GM11168 (cell line): ENCODE results near the gene FUOM.
"Not testable (repeated sequence)": the region's sequence is repeated elsewhere in the genome, so short reads cannot be mapped to it uniquely, and the experiment has no call there.

ENCODE experiments used
- in situ Hi-C: fragments of 300-500 bp; cut with MboI; formaldehyde crosslinking; loops from one replicate; pipeline ENCODE4 v1.12.0; 2022; ENCODE audit warnings: low sequenced_read_pairs; ENCODE audit not compliant: unreplicated experiment

The FUOM gene

DNA sequence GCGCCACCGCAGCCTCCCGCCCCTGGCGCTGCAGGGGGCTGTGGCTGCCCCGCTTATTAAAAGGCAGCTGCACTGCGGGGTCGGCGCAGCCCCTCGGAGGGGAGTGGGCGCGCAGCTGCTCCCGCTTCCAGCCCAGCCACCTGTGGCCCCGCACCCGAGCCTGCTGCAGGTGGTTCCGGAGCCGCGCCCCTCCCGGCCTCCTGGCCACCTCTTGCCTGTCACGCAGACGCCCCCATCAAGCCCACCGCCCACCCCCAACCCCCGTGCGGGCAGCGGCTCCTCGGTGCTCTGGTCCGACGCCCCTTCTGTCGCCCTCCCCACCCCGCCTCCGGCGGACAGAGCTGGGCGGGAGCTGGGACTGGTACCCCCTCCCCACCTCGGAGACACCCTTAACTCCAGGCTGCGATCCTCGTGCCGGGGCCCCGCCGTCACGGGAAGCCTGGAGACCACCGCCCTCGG lies 21.7 kb downstream of the FUOM start:
- in situ Hi-C loops: no loop called here

DNA sequence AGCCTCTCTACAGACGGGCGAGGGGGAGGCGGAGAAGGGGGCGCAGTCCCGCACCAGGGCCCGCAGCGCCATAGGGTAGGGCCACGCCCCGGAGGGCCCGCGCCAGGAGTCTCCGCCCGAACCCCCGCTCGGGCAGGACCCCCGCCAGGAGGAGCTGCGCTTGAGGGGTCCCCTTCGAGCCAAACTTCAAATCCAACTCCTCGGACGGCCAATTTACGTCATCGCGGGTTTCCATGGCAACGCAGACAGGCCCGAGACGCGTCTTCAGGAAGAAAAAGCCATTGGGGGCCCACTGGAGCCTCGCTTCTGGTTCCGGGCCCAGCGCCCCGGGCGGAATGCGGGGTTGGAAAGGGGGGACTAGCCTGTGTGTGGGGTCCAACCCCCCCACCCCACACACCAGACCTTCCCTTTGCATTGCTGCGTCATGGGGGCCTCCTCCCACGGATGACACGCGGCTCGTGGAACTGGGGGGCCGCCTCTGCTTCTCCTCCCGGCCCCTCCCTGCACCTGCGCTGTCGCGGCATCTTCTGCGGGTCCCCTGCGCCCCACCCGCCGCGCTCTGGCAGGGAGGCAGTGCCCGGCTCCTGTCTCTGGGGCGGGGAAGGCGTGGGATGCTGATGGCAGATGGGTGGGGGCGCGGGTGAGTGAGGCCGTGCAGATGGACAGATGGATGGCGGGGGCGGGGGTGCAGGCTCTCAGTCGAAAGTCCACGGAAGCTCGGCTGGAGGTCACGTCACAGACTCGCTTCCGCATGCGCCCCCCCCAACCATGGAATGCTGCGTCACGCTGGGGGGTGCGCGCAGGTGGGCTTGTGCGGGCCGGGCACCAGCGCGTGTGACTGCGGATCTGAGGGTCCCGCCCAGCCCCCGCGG lies 22.3 kb downstream of the FUOM start:
- in situ Hi-C loops: no loop called here

DNA sequence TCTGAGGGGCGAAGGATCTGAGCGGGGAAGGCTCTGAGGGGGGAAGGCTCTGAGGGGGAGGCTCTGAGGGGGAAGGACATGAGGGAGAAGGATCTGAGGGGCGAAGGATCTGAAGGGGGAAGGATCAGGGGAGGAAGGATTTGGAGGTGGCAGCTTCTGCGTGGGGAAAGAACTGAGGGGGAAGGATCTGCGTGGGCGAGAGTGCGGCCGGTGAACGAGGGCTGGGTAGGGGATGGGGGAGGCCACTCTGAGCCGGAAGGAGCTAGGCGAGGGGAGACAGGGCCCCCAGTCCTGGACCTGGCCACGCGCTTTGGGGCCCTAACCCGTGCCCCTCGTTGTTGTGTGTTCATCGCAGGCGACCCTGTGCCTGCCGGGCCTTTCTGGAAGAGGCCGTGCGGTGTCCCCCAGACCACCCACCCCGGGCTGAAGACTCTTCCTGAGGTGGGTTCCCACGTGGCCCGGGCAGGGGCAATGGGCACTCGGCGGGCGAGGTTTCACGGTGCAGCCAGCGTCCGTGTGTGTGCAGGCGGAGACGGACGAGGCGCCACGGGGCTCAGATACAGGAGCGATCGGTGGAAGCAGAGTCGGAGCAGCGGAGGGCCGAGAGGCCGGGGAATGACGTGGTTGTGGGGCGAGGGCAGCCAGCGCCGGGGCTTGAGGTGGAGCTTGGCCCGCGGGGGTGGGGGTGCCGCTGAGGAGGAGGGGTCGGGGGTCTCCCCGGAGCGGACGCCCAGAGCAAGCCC lies 23.1 kb downstream of the FUOM start:
- in situ Hi-C loops: no loop called here

DNA sequence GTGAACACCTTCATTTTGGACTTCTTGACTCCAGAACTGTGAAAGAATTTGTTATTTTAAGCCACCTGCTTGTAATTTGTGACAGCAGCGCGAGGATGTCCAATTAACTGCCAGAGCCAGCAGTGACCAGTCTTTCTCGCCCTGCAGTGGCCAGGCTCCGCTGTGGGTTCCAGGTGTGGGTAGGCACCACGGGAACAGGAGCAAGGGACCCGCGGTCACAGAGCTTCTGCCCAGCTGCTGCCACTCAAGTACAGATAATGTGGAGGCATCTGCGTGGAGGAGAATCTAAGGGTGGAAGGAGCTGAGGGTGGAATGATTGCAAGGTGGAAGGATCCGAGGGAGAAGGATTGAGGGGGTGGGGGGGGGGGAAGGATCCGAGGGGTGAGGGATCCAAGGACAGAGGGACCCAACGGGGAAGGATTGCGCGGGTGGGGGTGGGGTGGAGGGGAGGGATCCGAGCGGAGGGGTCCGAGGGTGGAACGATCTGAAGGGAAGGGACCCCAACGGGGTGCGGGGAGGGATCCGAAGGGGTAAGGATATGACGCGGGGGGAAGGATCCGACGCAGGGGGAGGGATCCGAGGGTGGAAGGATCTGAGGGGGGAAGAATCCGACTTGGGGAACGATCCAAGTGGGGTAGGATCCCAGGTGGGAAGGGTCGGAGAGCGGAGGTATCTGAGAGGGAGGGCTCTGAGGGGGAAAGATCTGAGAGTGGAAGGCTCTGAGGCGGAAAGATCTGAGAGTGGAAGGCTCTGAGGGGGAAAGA lies 24.7 kb downstream of the FUOM start:
- in situ Hi-C loops: no loop called here

DNA sequence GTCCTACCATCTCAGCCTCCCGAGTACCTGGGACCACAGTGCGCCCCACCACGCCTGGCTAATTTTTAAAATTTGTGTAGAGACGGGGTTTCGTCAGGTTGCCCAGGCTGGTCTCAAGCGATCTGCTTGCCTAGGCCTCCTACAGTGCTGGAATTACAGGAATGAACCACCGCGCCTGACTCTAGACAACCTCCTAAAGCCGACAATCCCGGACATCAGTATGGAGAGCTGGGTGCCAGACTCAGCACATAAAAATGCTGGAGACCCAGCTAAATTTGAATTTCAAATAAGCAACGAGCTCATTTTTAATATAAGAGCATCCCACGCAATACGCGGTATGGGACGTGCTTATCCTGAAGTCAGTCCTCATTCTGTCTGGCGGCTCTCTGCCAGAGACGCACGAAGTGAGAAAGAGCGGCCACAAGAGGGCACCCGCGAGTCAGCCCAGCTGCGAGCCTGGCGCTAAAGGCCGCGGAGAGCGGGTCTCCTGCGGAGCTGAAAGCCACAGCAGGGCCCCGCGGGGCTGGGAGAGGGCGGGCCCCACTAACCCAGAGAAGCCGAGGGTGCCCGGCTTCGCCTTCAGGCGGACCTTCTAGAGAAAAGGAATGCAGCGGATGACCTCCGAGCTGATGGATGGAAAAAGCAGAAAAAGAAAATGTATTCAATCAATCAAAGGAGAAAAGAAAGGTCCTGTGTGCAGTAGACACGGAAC lies 28.2 kb downstream of the FUOM start:
- in situ Hi-C loops: no loop called here

DNA sequence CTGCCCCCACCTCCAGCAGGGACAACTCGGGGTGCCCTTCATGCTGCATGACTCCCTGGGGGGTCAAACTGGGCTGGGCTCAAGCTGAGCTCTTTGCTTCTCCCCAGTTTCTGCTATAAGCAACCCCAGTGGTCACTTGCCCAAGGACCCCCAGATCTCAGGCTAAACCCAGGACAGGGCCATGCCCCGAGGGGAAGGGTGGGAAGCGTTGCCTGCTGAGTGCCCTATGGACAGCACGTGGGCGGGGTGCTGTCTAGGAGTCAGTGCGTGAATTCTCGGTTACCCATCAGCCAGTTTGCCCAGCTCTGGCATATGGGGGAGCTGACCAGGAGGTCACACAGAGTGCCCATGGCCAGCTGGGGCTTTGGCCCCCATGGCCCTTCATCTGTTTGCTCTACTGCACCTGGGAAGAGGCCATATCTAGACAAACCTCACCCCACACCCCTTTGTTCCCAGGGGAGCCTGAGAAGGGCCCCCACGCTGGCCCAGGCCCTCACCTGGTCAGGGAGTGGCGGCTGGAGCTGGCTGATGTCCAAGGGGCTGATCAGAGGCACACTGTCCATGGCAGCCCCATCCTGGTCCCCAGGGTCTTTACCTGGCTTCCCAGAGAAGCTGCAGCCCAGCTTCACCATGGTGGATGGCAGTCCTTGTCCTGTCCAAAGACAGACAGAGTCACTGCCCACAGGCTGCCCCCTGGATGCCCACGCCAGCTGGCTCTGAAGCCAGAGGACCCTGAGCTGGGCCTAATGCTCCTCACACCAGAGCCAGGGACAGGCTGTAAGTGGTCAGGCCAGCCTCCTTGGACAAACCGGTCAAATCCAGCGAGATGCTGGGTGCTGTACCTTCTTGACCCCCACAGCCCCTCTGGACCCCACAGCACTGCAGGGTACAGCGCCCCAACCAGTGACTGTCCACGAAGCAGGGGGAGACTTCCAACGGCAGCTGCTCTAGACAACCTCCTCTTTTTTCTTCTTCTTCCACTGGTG lies 29.2 kb downstream of the FUOM start:
- in situ Hi-C loops: no loop called here

DNA sequence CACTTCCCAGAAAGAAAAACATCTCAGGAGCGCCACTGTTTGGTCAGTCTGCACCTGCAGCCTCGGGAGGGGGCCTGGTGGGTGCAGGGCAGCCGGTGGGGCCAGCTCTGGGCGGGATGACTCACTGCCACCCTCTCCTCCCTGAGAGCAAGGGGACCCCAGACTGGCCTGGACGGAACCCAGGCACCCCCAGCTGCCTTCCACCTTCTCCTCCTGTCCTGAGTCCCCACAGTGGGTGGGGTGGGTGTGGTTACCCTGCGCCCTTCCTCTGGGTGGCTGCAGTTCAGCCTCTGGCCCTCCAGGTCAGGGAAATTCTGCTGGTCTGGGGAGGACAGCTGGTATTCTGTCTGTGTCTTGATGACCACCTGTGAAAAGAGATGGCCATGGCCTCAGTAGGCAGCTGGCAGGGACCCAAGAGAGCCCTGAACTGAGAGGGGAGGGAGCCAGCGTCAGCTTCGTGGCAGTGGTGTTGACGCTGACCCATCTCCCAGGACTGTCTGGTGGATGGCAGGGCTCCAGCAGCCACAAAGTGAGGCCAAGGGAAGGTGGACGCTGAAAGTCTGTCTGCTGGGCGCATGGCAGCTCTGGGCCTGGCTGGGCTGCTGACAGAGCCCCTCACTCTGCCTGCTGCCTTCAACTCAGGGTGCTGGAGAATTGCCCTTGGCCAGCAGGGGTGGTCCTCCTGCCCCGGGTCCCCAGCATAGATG lies 30.0 kb downstream of the FUOM start:
- in situ Hi-C loops: no loop called here

DNA sequence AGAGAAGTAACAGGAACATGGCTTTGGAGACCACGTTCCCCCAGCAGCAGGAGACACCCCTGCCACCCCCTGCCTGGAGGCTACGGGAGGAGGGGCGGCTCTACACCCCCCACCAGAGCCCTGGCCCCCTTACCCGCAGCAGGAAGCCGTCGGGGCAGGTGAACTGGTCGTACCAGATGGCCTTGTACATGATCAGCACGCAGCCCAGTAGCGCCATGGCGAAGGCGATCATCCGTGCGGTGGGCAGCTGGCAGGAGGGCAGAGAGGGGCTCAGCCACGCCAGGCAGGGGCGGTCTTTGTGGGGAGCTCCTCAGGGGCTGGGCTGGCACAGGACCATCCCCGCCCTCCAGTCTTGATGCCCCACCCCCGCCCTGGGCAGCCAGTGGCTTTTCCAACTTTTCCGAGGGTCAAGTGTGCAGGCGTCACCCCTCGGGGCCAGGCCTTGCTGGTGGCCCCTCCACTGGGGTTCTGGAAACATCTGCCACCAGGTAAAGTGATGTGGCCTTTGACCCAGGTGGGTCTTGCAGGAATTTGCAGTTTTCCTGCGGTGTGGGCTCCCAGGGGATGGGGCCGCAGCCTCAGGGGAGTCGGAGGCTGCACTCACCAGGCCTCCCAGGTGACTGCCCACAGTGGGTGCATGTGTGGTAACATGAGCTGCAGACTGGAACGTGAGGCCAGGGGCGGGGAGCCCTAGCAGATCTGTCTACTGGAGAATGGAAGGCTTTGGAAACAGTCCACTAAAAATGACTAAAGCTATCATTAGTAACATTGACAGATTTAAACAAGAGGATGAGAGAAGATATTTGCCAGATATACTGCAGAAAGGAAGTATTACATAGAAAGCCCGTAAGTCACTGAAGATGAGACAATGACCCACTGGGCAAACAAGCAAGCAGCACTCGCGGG lies 30.8 kb downstream of the FUOM start:
- in situ Hi-C loops: no loop called here

DNA sequence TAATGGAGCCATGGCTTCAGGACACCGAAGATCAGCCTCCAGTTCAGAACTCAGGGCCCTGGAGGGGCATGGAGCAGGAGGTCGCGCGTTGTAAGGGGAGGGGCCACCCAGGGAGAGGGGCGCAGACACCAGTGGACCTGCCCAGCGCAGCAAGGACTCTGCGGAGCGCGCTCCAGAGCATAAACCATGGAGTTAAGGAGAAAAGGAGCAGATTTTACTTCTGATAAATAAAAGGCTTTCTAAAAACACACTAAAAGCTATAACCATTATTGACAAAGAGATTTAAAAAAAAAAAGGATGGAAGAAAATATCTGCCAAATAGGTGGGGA lies 31.6 kb downstream of the FUOM start:
- in situ Hi-C loops: no loop called here

DNA sequence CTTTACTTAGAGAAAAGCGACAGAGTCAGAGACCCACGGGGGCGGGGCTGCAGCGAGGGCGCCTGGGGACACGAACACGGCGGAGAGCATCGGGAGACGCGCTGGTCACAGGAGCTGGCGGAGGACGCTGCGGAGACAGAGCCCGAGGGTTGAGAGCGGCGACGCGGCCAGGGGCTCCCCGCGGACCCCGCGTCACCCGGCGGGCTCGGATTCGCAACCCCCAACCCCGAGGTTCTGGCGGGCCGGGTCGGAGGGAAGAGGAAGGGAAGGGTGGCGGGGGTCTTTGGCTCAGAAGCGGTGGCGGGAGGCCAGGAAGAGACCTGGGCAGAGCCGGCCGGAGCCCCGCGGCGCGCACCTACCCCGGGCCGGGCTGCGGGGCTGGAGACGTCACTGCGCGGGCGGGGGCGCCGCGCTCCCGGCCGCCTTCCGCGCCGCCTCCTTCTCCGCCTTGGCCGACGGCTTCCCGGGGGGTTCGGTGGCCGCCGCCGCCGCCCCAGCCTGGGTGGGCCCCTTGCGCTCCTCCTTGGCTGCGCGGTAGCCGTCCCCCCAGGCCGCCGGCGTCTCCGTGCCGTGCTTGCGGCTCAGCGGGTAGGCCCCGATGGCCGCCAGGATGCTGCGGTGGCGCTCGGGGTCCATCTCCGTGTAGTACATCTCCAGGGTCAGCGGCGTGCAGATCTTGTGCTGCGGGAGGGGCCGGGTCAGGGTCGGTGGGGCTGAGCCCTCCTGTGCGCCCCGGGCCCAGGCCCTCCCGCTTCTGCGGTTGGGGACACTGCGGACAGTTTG lies 32.2 kb downstream of the FUOM start:
- in situ Hi-C loops: no loop called here

DNA sequence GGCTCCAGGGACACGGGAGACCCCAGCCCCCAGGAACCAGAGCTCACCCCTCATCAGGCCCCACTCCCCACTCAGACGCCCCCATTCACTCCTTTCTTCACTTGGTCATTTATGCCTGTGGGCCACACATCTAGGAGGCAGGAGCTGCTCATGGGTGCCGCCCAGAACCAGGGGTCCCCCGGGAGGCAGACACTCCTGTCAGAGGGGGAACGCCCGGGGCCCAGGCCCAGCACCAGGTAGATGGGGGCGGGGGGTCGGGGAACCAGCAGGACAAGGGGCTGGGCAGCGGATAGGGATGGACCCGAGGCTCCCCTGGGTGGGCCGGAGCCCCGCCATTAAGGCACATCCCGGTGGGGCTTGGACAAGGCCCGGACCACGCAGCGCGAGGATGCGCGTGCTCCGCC lies 33.0 kb downstream of the FUOM start:
- in situ Hi-C loops: no loop called here

DNA sequence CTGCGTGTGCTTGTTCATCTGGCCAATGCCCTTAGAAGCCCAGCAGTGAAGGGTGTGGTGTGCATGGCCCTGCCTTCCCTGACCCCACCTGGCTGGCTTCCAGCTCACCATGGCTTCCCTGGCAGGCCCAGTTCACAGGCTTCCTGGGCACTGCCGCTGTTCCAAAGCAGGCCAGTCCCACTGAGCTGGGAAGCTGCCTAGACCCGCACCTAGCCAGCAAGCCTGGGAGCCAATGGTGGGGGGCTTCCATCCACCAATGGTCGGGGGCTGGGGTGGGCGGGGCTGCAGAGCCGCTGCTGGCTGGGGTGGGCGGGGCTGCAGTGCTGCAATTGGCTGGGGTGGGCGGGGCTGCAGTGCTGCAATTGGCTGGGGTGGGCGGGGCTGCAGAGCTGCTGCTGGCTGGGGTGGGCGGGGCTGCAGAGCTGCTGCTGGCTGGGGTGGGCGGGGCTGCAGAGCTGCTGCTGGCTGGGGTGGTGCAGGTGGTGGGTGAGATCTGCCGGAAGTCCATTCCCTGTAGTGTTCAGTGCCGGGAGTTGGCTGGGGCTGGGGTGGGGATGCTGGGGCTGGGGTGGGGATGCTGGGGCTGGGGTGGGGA lies 33.5 kb downstream of the FUOM start:
- in situ Hi-C loops: no loop called here

DNA sequence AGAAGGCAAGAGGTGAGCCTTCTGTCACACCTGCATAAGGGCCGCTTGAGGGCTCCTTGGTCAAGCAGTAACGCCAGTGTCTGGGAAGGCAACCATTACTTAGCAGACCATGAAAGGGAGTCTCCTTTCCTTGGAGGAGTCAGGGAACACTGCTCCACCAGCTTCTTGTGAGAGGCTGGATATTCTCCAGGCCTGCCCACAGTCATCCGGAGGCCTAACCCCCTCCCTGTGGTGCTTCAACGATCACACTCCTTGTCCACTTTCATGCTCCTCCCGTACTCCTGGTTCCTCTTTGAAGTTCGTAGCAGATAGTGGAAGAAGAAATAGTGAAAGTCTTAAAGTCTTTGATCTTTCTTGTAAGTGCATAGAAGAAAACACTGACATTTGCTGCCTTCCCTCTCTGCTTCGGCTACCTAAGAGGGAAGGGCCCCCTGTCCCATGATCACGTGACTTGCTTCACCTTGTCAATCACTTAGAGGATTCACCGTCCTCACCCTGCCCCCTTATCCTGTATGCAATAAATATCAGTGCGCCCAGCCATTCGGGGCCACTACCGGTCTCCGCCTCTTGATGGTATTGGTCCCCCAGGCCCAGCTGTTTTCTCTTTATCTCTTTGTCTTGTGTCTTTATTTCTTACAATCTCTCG lies 35.6 kb downstream of the FUOM start:
- in situ Hi-C loops: not testable (repeated sequence)

DNA sequence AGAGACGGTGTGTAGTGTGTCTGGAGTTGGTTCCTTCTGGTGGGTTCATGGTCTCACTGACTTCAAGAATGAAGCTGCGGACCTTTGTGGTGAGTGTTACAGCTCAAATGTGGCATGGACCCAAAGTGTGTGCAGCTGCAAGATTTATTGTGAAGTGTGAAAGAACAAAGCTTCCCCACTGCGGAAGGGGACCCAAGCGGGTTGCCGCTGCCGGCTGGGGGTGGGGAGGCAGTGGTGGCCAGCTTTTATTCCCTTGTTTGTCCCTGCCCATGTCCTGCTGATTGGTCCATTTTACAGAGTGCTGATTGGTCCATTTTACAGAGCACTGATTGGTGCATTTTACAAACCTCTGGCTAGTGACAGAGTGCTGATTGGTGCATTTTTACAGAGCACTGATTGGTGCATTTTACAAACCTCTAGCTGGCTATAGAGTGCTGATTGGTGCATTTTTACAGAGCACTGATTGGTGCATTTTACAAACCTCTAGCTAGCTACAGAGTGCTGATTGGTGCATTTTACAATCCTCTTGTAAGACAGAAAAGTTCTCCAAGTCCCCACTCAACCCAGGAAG lies 36.9 kb downstream of the FUOM start:
- in situ Hi-C loops: not testable (repeated sequence)

DNA sequence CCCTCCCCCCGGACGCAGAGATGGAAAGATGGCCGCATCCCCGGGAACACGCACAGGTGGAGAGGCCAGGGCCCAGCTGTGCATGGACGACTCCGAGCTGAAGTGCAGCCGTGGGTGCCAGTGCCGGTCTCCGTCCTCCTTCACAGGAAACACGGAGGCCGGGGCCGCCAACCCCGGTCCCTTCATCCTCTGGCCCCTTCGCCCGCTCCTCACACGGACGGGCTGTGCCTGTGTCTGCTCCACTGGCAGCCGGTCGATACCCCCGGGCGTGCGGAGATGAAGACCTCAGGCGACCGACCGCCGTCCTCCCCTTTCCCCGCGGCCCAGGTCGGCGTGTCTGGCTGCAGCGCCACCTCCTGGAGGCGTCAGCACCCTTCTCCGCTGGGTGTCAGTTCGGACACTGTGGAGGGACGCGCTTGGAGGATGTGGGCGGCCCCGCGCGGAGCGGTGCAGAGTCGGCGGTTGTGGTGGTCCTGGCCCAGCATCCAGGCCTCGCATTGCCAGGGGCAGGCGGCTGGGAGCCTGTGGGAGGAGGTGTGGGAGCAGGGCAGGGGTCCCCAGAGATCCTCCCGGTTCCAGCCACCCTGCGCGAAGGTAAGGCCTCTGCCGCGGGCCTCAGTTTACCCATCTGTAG lies 39.2 kb downstream of the FUOM start:
- in situ Hi-C loops: no loop called here
